OCI-LY7 (cell line): ENCODE results near the gene TESPA1. TPM values are rescaled to one million over a fixed set of nuclear protein-coding genes. Genes with fewer than 3 reads are reported as not detected.
A peak's percentile ranks its signal among the peaks of the same experiment; 100 is the strongest.

Experiments
- BruUV-seq: library from RNA; stranded (reverse); fragments of 400-500 nt; replicated peaks from 2 replicates; lab custom pipeline; 2021; lab: Mats Ljungman, UMichigan
- CTCF ChIA-PET: fragments of 300-600 bp; sonication (Branson Sonifier 250); formaldehyde crosslinking; loops from one replicate; lab custom pipeline; 2022; ENCODE audit warnings: antibody characterized with exemption; ENCODE audit not compliant: unreplicated experiment; lab: Charles Lee
- POLR2A ChIA-PET: fragments of 300-600 bp; sonication (Branson Sonifier 250); formaldehyde crosslinking; loops from one replicate; lab custom pipeline; 2022; ENCODE audit warnings: antibody characterized with exemption; lab: Charles Lee
- DNase-seq: peaks from one replicate; pipeline ENCODE4 v3.0.0-alpha.2; 2015; ENCODE audit warnings: low spot score
- H2AFZ ChIP-seq: fragments of 200-600 bp; sonication (generic), shearing (Covaris generic); 2 replicates; pipeline ENCODE4 v1.6.1; 2014; ENCODE audit warnings: mild to moderate bottlenecking, antibody characterized with exemption, low read length, moderate library complexity
- H3K27ac ChIP-seq: fragments of 200-600 bp; sonication (generic); 2 replicates; pipeline ENCODE4 v1.5.1; 2014; ENCODE audit warnings: mixed run types, low read depth, mild to moderate bottlenecking, moderate library complexity, low read length, inconsistent platforms; ENCODE audit not compliant: poor library complexity, severe bottlenecking
- H3K36me3 ChIP-seq: fragments of 200-600 bp; sonication (generic); 2 replicates; pipeline ENCODE4 v1.6.1; 2014; ENCODE audit warnings: mild to moderate bottlenecking, antibody characterized with exemption, low read length, moderate library complexity, mixed read lengths; ENCODE audit not compliant: insufficient read depth
- H3K4me1 ChIP-seq: fragments of 200-600 bp; sonication (generic); 2 replicates; pipeline ENCODE4 v1.5.1; 2014; ENCODE audit warnings: mild to moderate bottlenecking, low read length; ENCODE audit not compliant: insufficient read depth, poor library complexity, severe bottlenecking
- H3K4me2 ChIP-seq: fragments of 200-600 bp; sonication (generic); 2 replicates; pipeline ENCODE4 v1.6.1; 2014; ENCODE audit warnings: mild to moderate bottlenecking, low read length
- H3K4me3 ChIP-seq: fragments of 200-600 bp; sonication (generic); 2 replicates; pipeline ENCODE4 v1.5.1; 2014; ENCODE audit warnings: mild to moderate bottlenecking, low read depth, low read length; ENCODE audit not compliant: poor library complexity, severe bottlenecking
- H3K79me2 ChIP-seq: fragments of 200-600 bp; sonication (generic); 2 replicates; pipeline ENCODE4 v1.6.1; 2016; ENCODE audit warnings: low read depth, mild to moderate bottlenecking, low read length, moderate library complexity, mixed read lengths; ENCODE audit not compliant: insufficient read depth
- H3K9me2 ChIP-seq: fragments of 200-600 bp; sonication (generic); 2 replicates; pipeline ENCODE4 v1.6.1; 2016; ENCODE audit warnings: mild to moderate bottlenecking, low read length, mixed read lengths; ENCODE audit not compliant: insufficient read depth
- H3K9me3 ChIP-seq: fragments of 200-600 bp; sonication (generic); 2 replicates; pipeline ENCODE4 v1.6.1; 2014; ENCODE audit warnings: mild to moderate bottlenecking, mixed run types, low read length, mixed read lengths
- H4K20me1 ChIP-seq: fragments of 200-600 bp; sonication (generic); 2 replicates; pipeline ENCODE4 v1.6.1; 2014; ENCODE audit warnings: mild to moderate bottlenecking, antibody characterized with exemption, low read length, moderate library complexity, mixed read lengths; ENCODE audit not compliant: insufficient read depth
- EZH2phosphoT487 ChIP-seq: fragments of 200-600 bp; sonication (generic); IDR thresholded peaks from 2 replicates; pipeline ENCODE4 v1.6.1; 2018; ENCODE audit warnings: low read depth, borderline replicate concordance, mild to moderate bottlenecking, mixed run types, antibody characterized with exemption, low read length, moderate library complexity, mixed read lengths
- intact Hi-C: fragments of 100-400 bp; cut with micrococcal nuclease; formaldehyde crosslinking; loops from one replicate; pipeline ENCODE4 v1.10.0; 2022; ENCODE audit not compliant: unreplicated experiment
- total RNA-seq, 2 experiments: library from RNA; depleted of rRNA in 1 of 2; stranded (reverse); fragments of >200 nt in 1 of 2; shearing (Covaris generic) in 1 of 2; gene quantifications; 2 replicates each; pipeline ENCODE4 v1.2.3, GENCODE V29; 2014 to 2022
- TF ChIP-seq, protein P1 (sequence below): fragments of 200-600 bp; sonication (generic); conservative IDR thresholded peaks from 2 replicates; pipeline ENCODE4 v1.5.1; 2014; ENCODE audit warnings: mild to moderate bottlenecking, antibody characterized with exemption, low read length, moderate library complexity, mixed read lengths

The TESPA1 gene
- total RNA-seq, 2 experiments from 2014 or later: 9.5 to 24.1 TPM

DNA sequence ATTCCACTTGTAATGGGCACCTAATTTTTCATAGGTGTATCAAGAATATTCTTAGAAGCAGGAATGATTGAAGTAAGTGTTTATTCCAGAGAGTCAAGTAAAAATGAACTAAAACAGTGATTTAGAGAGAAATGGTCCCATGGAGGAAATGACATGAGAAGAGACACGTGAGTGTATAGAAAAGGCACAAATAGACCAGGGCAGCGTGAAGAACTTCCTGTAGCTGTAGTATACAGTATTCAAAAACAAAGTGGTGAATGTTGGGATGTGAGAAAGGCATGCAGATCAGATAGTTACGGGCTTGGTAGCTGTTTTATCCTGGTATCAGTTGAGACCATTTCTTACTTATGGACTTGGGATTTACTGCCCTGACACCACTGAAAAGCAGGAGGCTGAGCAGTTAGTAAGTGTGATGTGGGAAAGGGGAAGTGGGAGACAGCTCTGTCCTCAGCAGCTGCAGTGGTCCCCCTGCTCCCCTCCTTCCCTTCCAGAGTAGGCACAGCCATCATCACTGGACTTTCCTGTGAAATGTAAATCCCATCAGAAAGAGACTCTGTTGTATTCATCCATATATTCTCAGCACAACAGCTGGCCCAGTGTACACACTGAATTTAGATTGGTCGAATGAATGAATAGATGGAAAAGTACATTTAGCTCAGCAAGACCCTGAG is 16.8 kb upstream of the TESPA1 start:
- ChIA-PET POLR2A (interaction anchor here (0.6 to 1.5 kb wide), 7 partner anchors 8 to 42 kb away, joined by 3 to 4 read pairs (median 3); partner anchors contain the start of gene NEUROD4), CTCF (interaction anchor here (1.0 kb wide), 1 partner anchor 71 kb away, joined by 6 read pairs; no protein-coding TSS in a partner anchor)
- intact Hi-C loops: no loop called here
- peak overlapping the region; percentile 61 for H3K27ac ChIP-seq
- BruUV-seq: no TSS peak
- peaks cover 40% of the 10 kb centered on the region for H3K4me1 ChIP-seq
- no peaks in the 10 kb centered on the region for H4K20me1 ChIP-seq
- peak overlapping the region; percentile 7 for H3K4me3 ChIP-seq
- H3K9me2 ChIP-seq: no peaks in the 10 kb centered on the region
- peaks cover 14% of the 10 kb centered on the region; the same call in 1 of the 2 replicates for H3K9me3 ChIP-seq
- peak overlapping the region; percentile 94 for H2AFZ ChIP-seq
- DNase-seq: peak; percentile 72
- peak overlapping the region; percentile 25 for H3K4me2 ChIP-seq
- peaks cover 7% of the 10 kb centered on the region for H3K36me3 ChIP-seq
- TF ChIP-seq, protein P1, sequence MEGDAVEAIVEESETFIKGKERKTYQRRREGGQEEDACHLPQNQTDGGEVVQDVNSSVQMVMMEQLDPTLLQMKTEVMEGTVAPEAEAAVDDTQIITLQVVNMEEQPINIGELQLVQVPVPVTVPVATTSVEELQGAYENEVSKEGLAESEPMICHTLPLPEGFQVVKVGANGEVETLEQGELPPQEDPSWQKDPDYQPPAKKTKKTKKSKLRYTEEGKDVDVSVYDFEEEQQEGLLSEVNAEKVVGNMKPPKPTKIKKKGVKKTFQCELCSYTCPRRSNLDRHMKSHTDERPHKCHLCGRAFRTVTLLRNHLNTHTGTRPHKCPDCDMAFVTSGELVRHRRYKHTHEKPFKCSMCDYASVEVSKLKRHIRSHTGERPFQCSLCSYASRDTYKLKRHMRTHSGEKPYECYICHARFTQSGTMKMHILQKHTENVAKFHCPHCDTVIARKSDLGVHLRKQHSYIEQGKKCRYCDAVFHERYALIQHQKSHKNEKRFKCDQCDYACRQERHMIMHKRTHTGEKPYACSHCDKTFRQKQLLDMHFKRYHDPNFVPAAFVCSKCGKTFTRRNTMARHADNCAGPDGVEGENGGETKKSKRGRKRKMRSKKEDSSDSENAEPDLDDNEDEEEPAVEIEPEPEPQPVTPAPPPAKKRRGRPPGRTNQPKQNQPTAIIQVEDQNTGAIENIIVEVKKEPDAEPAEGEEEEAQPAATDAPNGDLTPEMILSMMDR: no peak
- no peak for TF ChIP-seq EZH2phosphoT487
- H3K79me2 ChIP-seq: no peaks in the 10 kb centered on the region

DNA sequence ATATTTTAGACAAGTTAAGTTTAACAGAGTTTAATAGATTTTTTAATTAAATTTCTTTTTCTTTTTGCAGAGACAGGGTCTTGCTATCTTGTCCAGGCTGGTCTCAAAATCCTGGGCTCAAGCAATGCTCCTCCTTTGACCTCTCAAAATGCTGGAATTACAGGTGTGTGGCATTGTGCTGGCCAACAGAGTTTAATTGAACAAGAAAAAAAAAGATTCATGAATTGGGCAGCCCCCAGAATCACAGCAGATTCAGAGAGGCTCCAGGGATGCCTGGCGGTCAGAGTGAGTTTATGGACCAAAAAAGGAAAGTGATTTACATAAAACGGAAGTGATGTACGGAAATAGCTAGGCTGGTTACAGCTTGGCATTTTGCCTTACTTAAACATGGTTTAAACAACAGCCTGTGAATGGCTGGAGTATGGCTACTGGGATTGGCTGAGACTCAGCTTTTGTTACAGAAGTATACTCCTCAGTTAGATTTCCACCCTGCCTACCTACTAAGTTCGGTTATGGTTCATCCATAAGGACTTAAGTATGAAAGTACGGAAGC is 14.5 kb upstream of the TESPA1 start:
- TF ChIP-seq, protein P1: no peak
- no peak for TF ChIP-seq EZH2phosphoT487
- peak; percentile 76 for DNase-seq
- no TSS peak for BruUV-seq
- H3K79me2 ChIP-seq: no peaks in the 10 kb centered on the region
- peak overlapping the region; percentile 19 for H3K4me3 ChIP-seq
- CTCF ChIA-PET: no interaction called here
- peak overlapping the region; percentile 94; the same call in 1 of the 2 replicates for H2AFZ ChIP-seq
- intact Hi-C loops: no loop called here
- H4K20me1 ChIP-seq: no peaks in the 10 kb centered on the region
- H3K9me3 ChIP-seq: peaks cover 14% of the 10 kb centered on the region; the same call in 1 of the 2 replicates
- no peaks in the 10 kb centered on the region for H3K9me2 ChIP-seq
- H3K36me3 ChIP-seq: peaks cover 7% of the 10 kb centered on the region
- peak overlapping the region; percentile 44 for H3K27ac ChIP-seq
- POLR2A ChIA-PET: interaction anchor here (0.5 to 1.7 kb wide), 3 partner anchors 14 to 40 kb away, joined by 3 to 11 read pairs (median 3); partner anchors contain the start of gene TESPA1
- peak overlapping the region; percentile 37 for H3K4me2 ChIP-seq
- peaks cover 40% of the 10 kb centered on the region for H3K4me1 ChIP-seq
